HCT116 (cell line): ENCODE measurements around the gene LMNTD2. TPM values are rescaled to one million over a fixed set of nuclear protein-coding genes. Genes with fewer than 3 reads are reported as not detected.

Source experiments
- ATAC-seq: fragments of 200-7000 bp; cut with Tn5 transposase; 2 replicates; pipeline ENCODE4 v1.9.1; 2020; ENCODE audit warnings: mild to moderate bottlenecking, moderate library complexity
- BruUV-seq: library from RNA; stranded (reverse); fragments of 400-500 nt; replicated peaks from 2 replicates; lab custom pipeline; 2021; lab: Mats Ljungman, UMichigan
- CTCF ChIA-PET: fragments of 300-600 bp; sonication (Branson Sonifier 250); formaldehyde crosslinking; loops from one replicate; lab custom pipeline; 2021; ENCODE audit warnings: antibody characterized with exemption; lab: Charles Lee
- POLR2A ChIA-PET: fragments of 300-600, 350-600 bp; sonication (Branson Sonifier 250); formaldehyde crosslinking; loops from one replicate; lab custom pipeline; 2021; ENCODE audit warnings: antibody characterized with exemption; lab: Charles Lee
- RAD21 ChIA-PET, 2 experiments: fragments of 300-600 bp; sonication (Branson Sonifier 250); formaldehyde crosslinking; loops; one replicate each; lab custom pipeline; 2023; ENCODE audit warnings: low total read pairs in 2 of 2; ENCODE audit not compliant: uncharacterized antibody in 2 of 2, unreplicated experiment in 2 of 2, low non-redundant PET in 1 of 2; lab: Charles Lee
- DNase-seq: peaks from one replicate; pipeline ENCODE4 v3.0.0-alpha.2; 2010; ENCODE audit warnings: low read depth, low spot score
- H2AFZ ChIP-seq: fragments of 200-600 bp; shearing (Covaris generic), sonication (generic); 2 replicates; pipeline ENCODE4 v1.6.1; 2017; ENCODE audit warnings: low read depth, mixed run types, mixed read lengths, antibody characterized with exemption, low read length; ENCODE audit not compliant: poor library complexity, severe bottlenecking
- H3K27ac ChIP-seq: 2 replicates; pipeline ENCODE4 v1.5.1; 2012; ENCODE audit warnings: low read depth, low read length
- H3K27me3 ChIP-seq: fragments of 200-600 bp; sonication (generic); 2 replicates; pipeline ENCODE4 v1.6.1; 2016; ENCODE audit warnings: mixed run types, low read length, mixed read lengths; ENCODE audit not compliant: insufficient read depth
- H3K36me3 ChIP-seq, 2 experiments: fragments of 200-500 bp in 1 of 2; fragments of 200-600 bp in 1 of 2; sonication (Bioruptor generic) in 1 of 2; sonication (generic) in 1 of 2; 2 replicates each; pipeline versions ENCODE4 v1.5.1 to v1.6.1; 2014 to 2016; ENCODE audit warnings: low read length in 2 of 2, inconsistent platforms in 1 of 2, mixed read lengths in 1 of 2, mixed run types in 1 of 2; ENCODE audit not compliant: insufficient read depth in 2 of 2, control insufficient read depth in 1 of 2
- H3K4me1 ChIP-seq, 2 experiments: fragments of 200-600 bp in 1 of 2; sonication (generic) in 1 of 2; 2 replicates each; pipeline versions ENCODE4 v1.5.1 to v1.6.1; 2012 to 2017; ENCODE audit warnings: low read length in 2 of 2, inconsistent platforms in 1 of 2, mild to moderate bottlenecking in 1 of 2, mixed read lengths in 1 of 2, mixed run types in 1 of 2, moderate library complexity in 1 of 2; ENCODE audit not compliant: insufficient read depth in 2 of 2, control insufficient read depth in 1 of 2
- H3K4me2 ChIP-seq: fragments of 200-600 bp; sonication (generic); 2 replicates; pipeline ENCODE4 v1.6.1; 2017; ENCODE audit warnings: mixed run types, low read length, mixed read lengths
- H3K4me3 ChIP-seq, 2 experiments: fragments of 200-600 bp in 1 of 2; sonication (generic) in 1 of 2; replicated peaks in 1 of 2; 2 replicates each; pipeline ENCODE4 v1.5.1; 2011 to 2016; ENCODE audit warnings: low read length in 2 of 2, control low read depth in 1 of 2, low read depth in 1 of 2, mild to moderate bottlenecking in 1 of 2, mixed read lengths in 1 of 2, mixed run types in 1 of 2
- H3K79me2 ChIP-seq: fragments of 200-600 bp; sonication (generic); 2 replicates; pipeline ENCODE4 v1.6.1; 2017; ENCODE audit warnings: mild to moderate bottlenecking, mixed run types, low read length, moderate library complexity, mixed read lengths; ENCODE audit not compliant: insufficient read depth
- H3K9ac ChIP-seq: fragments of 200-600 bp; sonication (generic); 2 replicates; pipeline ENCODE4 v1.6.1; 2016; ENCODE audit warnings: low read length, mixed read lengths
- H3K9me2 ChIP-seq: fragments of 200-600 bp; sonication (generic), shearing (Covaris generic); 2 replicates; pipeline ENCODE4 v1.6.1; 2017; ENCODE audit warnings: mixed run types, mild to moderate bottlenecking, moderate library complexity; ENCODE audit not compliant: insufficient read depth
- H3K9me3 ChIP-seq, 2 experiments: fragments of 200-500 bp in 1 of 2; fragments of 200-600 bp in 1 of 2; sonication (Bioruptor generic) in 1 of 2; sonication (generic) in 1 of 2; 2 replicates each; pipeline ENCODE4 v1.6.1; 2014 to 2017; ENCODE audit warnings: low read length in 2 of 2, mixed read lengths in 2 of 2, inconsistent platforms in 1 of 2, low read depth in 1 of 2, mild to moderate bottlenecking in 1 of 2, mixed run types in 1 of 2, moderate library complexity in 1 of 2; ENCODE audit not compliant: control insufficient read depth in 1 of 2, insufficient read depth in 1 of 2
- H4K20me1 ChIP-seq: fragments of 200-600 bp; sonication (generic), shearing (Covaris generic); 2 replicates; pipeline ENCODE4 v1.6.1; 2017; ENCODE audit warnings: mixed run types, mild to moderate bottlenecking, moderate library complexity; ENCODE audit not compliant: insufficient read depth
- CBX3 ChIP-seq: IDR thresholded peaks from 2 replicates; pipeline ENCODE4 v1.6.1; 2012; ENCODE audit warnings: low read depth
- EGR1 ChIP-seq: IDR thresholded peaks from 2 replicates; pipeline ENCODE4 v1.6.1; 2012; ENCODE audit warnings: low read depth
- ELF1 ChIP-seq: IDR thresholded peaks from 2 replicates; pipeline ENCODE4 v1.6.1; 2012; ENCODE audit warnings: low read depth, borderline replicate concordance
- JUND ChIP-seq: IDR thresholded peaks from 2 replicates; pipeline ENCODE4 v1.6.1; 2012
- POLR2A ChIP-seq: IDR thresholded peaks from 2 replicates; pipeline ENCODE4 v1.7.0; 2011; ENCODE audit warnings: borderline replicate concordance; ENCODE audit not compliant: insufficient read depth, insufficient read length; ENCODE audit errors: extremely low read depth
- POLR2AphosphoS5 ChIP-seq: IDR thresholded peaks from 2 replicates; pipeline ENCODE4 v1.6.1; 2011; ENCODE audit warnings: mild to moderate bottlenecking, low read depth, low read length, moderate library complexity
- RAD21 ChIP-seq: IDR thresholded peaks from 2 replicates; pipeline ENCODE4 v1.6.1; 2012; ENCODE audit warnings: low read depth, mild to moderate bottlenecking
- SIN3A ChIP-seq: IDR thresholded peaks from 2 replicates; pipeline ENCODE4 v1.6.1; 2012; ENCODE audit warnings: low read depth
- SP1 ChIP-seq: IDR thresholded peaks from 2 replicates; pipeline ENCODE4 v1.6.1; 2012; ENCODE audit warnings: low read depth
- SRF ChIP-seq: IDR thresholded peaks from 2 replicates; pipeline ENCODE4 v1.6.1; 2012; ENCODE audit warnings: low read depth
- TCF7L2 ChIP-seq: IDR thresholded peaks from 2 replicates; pipeline ENCODE4 v1.7.0; 2011; ENCODE audit warnings: borderline replicate concordance, inconsistent platforms; ENCODE audit not compliant: insufficient read depth, insufficient read length; ENCODE audit errors: extremely low read depth
- YY1 ChIP-seq: IDR thresholded peaks from 2 replicates; pipeline ENCODE4 v1.6.1; 2011; ENCODE audit warnings: low read length, low read depth, moderate library complexity, mild to moderate bottlenecking; ENCODE audit not compliant: insufficient replicate concordance; ENCODE audit errors: extremely low read depth
- ZFX ChIP-seq: fragments of 450-650 bp; IDR thresholded peaks from 2 replicates; pipeline ENCODE4 v1.6.1; 2017
- intact Hi-C: fragments of 100-400 bp; cut with micrococcal nuclease; formaldehyde crosslinking; loops from 2 replicates; pipeline ENCODE4 v1.10.0; 2022
- total RNA-seq: library from RNA; stranded (reverse); gene quantifications from one replicate; pipeline ENCODE4 v1.2.1, GENCODE V29; 2021; ENCODE audit not compliant: unreplicated experiment
- TF ChIP-seq, protein P1 (sequence below): IDR thresholded peaks from 2 replicates; pipeline ENCODE4 v1.6.1; 2012
- TF ChIP-seq, protein P2 (sequence below): IDR thresholded peaks from 2 replicates; pipeline ENCODE4 v1.6.1; 2012; ENCODE audit warnings: low read depth
- TF ChIP-seq, protein P3 (sequence below): IDR thresholded peaks from 2 replicates; pipeline ENCODE4 v1.6.1; 2011; ENCODE audit warnings: mild to moderate bottlenecking, low read length, moderate library complexity; ENCODE audit not compliant: insufficient replicate concordance; ENCODE audit errors: extremely low read depth

LMNTD2 gene
- total RNA-seq, 1 experiment from 2014 or later, result 9.5 TPM

DNA sequence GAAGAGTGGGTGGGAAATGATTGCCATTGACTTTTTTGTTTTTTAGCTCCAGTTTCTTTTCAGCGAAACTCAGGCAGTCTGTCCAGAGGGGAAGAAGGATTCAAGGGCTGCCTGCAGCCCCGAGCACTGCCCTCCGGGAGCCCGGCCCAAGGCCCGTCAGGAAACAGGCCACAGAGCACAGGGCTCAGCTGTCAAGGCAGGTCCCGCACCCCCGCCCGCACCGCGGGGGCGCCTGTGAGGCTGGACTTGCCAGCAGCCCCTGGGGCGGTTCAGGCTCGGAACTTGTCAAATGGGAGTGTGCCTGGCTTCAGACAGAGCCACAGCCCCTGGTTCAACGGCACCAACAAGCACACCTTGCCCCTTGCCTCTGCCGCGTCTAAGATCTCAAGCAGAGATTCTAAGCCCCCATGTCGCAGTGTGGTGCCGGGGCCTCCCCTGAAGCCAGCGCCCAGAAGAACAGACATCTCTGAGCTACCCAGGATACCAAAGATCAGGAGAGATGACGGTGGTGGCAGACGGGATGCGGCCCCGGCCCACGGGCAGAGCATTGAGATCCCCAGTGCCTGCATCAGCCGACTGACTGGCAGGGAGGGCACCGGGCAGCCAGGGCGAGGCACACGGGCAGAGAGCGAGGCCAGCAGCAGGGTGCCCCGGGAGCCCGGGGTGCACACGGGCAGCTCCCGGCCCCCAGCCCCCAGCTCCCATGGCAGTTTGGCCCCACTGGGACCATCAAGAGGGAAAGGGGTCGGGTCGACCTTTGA lies 46.7 kb upstream of the LMNTD2 start:
- H3K9me3 ChIP-seq, result no peaks in the 10 kb centered on the region
- peaks cover 46 to 56% of the 10 kb centered on the region in 2 experiments; a peak in 3 of 4 replicates for H3K36me3 ChIP-seq
- no peaks in the 10 kb centered on the region for H3K9me2 ChIP-seq
- H3K4me1 ChIP-seq, result peaks cover 0 to under 1% of the 10 kb centered on the region in 2 experiments; a peak in 1 of 4 replicates
- no TSS peak for BruUV-seq
- H3K9ac ChIP-seq, result no peak overlapping the region
- H3K79me2 ChIP-seq, result peaks cover 21% of the 10 kb centered on the region; the same call in 1 of the 2 replicates
- no peak overlapping the region for H3K27ac ChIP-seq
- H4K20me1 ChIP-seq, result peaks cover 3% of the 10 kb centered on the region; the same call in 1 of the 2 replicates
- no peak overlapping the region for H3K4me3 ChIP-seq
- no peak overlapping the region for H3K4me2 ChIP-seq
- ATAC-seq (no peak), DNase-seq (no peak)
- RAD21 ChIA-PET, result no interaction called here
- no peaks in the 10 kb centered on the region for H3K27me3 ChIP-seq
- H2AFZ ChIP-seq, result no peak overlapping the region
- intact Hi-C loops, result no loop called here
- TF ChIP-seq, protein P1, sequence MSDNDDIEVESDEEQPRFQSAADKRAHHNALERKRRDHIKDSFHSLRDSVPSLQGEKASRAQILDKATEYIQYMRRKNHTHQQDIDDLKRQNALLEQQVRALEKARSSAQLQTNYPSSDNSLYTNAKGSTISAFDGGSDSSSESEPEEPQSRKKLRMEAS, result no peak
- TF ChIP-seq RAD21 (no peak), ZFX (no peak), POLR2A (no peak), YY1 (no peak), POLR2AphosphoS5 (no peak), SIN3A (no peak), SRF (no peak), JUND (no peak), EGR1 (no peak), SP1 (no peak), ELF1 (no peak), TCF7L2 (no peak), CBX3 (no peak)
- TF ChIP-seq, protein P2, sequence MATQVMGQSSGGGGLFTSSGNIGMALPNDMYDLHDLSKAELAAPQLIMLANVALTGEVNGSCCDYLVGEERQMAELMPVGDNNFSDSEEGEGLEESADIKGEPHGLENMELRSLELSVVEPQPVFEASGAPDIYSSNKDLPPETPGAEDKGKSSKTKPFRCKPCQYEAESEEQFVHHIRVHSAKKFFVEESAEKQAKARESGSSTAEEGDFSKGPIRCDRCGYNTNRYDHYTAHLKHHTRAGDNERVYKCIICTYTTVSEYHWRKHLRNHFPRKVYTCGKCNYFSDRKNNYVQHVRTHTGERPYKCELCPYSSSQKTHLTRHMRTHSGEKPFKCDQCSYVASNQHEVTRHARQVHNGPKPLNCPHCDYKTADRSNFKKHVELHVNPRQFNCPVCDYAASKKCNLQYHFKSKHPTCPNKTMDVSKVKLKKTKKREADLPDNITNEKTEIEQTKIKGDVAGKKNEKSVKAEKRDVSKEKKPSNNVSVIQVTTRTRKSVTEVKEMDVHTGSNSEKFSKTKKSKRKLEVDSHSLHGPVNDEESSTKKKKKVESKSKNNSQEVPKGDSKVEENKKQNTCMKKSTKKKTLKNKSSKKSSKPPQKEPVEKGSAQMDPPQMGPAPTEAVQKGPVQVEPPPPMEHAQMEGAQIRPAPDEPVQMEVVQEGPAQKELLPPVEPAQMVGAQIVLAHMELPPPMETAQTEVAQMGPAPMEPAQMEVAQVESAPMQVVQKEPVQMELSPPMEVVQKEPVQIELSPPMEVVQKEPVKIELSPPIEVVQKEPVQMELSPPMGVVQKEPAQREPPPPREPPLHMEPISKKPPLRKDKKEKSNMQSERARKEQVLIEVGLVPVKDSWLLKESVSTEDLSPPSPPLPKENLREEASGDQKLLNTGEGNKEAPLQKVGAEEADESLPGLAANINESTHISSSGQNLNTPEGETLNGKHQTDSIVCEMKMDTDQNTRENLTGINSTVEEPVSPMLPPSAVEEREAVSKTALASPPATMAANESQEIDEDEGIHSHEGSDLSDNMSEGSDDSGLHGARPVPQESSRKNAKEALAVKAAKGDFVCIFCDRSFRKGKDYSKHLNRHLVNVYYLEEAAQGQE, result no peak
- TF ChIP-seq, protein P3, sequence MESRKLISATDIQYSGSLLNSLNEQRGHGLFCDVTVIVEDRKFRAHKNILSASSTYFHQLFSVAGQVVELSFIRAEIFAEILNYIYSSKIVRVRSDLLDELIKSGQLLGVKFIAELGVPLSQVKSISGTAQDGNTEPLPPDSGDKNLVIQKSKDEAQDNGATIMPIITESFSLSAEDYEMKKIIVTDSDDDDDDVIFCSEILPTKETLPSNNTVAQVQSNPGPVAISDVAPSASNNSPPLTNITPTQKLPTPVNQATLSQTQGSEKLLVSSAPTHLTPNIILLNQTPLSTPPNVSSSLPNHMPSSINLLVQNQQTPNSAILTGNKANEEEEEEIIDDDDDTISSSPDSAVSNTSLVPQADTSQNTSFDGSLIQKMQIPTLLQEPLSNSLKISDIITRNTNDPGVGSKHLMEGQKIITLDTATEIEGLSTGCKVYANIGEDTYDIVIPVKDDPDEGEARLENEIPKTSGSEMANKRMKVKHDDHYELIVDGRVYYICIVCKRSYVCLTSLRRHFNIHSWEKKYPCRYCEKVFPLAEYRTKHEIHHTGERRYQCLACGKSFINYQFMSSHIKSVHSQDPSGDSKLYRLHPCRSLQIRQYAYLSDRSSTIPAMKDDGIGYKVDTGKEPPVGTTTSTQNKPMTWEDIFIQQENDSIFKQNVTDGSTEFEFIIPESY, result no peak
- CTCF ChIA-PET, result no interaction called here
- POLR2A ChIA-PET, result no interaction called here
